NCI-H510A treated with DMSO at 0.1 percent for 48 hours (cell line): Measurements from ENCODE around the gene TRIM17.

Experiments
- DNase-seq: peaks from one replicate; lab custom pipeline; 2025; lab: John Stamatoyannopoulos, UW

The TRIM17 gene

DNA sequence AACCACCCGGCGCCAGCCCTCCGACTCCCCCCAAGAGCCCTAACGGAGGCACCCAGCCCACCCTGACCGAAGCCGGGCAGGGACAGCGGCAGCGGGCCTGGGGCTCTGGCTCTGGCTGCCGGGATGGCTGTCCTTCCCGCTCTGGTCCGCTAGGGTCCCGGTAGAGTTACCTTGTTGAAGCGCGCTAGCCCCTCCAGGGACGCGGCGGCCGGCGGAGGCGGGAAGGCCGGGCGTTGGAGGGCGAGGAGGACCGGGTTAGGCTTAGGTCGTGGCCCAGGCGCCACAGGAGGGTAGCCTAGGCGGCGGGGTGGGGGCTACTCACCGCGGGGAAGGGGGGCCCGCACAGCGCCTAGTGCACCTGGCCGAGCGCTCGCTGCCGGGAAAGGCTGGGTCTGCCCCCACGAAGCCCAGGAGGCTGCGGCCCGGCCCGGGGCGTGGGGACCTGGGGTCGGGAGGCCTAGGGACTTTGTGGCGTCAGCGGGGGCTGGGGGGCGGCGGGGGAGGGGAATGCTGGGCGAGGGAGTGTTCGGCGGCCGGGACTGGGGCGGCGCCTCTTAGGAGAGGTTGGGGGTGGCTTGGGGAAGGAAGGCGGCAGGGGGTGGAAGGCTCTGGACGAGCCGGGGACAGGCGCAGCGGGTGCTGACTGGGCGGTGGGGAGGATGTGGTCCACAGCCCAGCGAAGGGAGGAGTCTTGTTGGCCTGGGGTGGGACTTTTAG lies at the start of gene TRIM17:
TRIM17 (minus strand) TSS at position 645 of the 717 bp plus-strand sequence. CDS start 1,789 bp downstream, outside the sequence.
- peak; percentile 25 for DNase-seq

- DNase-seq = no peak
Measured at GRCh38 chr1:228465571-228466146, 49.0 kb upstream of the TRIM17 start.

GRCh38 chr1:228465141-228465540 lies 48.5 kb upstream of the TRIM17 start:
- no peak for DNase-seq

DNA sequence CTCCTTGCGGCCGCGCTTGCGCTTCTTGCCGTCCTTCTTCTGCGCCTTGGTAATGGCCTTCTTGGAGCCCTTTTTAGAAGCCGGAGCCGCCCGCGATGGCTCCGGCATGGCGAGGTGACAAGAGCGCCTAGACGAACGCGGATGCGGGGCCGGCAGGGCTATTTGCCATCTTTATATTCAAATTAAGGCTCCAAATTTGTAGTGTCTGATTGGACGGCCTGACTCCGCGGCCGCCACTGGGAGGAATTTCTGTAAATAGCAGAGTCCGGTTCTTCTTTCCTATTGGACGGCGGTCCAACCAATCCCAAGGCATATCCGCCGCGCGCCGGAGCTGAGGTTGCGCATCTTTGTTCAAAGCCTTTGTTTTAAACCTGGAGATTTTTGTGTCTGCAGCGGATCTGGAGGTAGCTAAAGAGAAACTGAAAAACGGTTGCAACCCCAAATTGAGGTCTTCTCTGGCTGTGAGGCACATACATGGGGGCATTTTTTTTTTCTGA lies 47.9 kb upstream of the TRIM17 start:
- peak; percentile 95 for DNase-seq

DNA sequence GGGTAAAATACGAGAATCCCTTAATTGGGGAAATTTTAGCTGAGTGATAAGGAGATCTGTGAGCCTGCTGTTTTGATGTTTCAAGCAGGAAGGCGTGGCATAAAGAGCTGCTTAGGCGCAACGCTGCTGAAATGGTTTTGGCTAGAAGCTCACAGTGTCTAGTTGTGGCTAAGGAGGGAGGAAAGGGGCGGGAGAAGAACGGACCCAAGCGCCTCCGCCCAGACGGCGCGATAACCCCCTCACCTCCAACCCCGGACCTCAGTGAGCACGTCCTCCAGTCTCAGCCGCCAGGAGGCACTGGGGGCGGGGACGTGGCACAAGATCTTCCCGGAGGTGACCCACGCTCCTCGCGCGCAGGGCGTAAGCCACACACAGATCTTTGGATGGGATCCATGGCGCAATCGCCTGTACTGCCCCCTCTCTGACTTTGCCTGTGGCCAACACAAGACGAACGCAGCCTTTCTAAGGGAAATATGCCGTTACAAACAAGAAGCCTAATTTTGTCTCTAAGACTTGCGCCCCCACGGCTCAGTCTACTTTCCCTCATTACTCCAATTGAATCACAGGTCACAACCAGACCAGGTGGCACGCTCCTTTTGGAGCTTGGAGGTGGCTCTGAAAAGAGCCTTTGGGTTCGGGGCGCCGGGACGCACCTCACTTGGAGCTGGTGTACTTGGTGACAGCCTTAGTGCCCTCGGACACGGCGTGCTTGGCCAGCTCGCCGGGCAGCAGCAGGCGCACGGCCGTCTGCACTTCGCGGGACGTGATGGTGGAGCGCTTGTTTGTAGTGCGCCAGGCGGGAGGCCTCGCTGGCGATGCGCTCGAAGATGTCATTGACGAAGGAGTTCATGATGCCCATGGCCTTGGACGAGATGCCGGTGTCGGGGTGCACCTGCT lies 47.1 kb upstream of the TRIM17 start:
- peak; percentile 61 for DNase-seq

DNA sequence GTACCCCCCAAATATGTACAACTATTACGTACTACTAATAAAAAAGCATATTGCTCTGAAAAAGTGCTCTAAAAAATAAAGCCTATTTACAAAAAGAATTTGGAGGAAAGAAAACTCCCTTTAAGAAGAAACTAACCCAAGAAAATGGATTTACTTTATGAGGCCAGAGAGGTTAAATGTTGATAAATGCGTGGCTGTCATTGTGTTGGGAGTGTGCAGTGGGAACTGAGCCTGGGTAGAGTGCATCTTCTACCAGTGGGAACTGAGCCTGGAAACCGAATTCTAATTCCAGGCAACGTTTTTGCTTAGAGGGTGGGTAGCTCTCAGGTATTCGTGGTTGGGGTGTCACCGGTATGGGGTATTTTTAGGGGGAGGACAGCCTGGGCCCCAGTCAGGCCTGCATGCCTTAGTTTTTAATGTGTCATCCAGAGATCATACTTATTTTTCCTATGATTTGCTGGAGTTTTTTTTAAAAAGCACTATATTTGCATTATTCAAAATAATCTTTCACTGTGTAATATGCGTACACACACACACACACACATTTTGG lies 46.4 kb upstream of the TRIM17 start:
- DNase-seq = no peak

DNA sequence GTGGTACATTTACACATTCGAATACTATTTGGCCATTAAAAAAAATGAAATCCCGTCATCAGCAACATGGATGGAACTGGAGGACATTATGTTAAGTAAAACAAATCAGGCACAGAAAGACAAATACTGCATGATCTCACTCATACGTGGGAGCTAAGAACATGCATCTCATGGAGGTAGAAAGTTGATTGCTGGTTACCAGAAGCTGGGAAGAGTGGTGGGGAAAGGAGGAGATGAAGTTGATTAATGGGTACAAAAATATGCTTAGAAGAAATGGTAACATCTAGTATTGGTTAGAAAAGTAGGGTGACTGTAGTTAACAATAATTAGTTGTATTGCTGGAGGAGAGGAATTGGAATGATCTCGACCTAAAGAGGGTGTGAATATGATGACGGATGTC lies 45.9 kb upstream of the TRIM17 start:
- DNase-seq = no peak

- no peak for DNase-seq
Measured at GRCh38 chr1:228460821-228461220, 44.2 kb upstream of the TRIM17 start.

GRCh38 chr1:228459091-228459993 lies 42.7 kb upstream of the TRIM17 start:
- peak; percentile 52 for DNase-seq

DNA sequence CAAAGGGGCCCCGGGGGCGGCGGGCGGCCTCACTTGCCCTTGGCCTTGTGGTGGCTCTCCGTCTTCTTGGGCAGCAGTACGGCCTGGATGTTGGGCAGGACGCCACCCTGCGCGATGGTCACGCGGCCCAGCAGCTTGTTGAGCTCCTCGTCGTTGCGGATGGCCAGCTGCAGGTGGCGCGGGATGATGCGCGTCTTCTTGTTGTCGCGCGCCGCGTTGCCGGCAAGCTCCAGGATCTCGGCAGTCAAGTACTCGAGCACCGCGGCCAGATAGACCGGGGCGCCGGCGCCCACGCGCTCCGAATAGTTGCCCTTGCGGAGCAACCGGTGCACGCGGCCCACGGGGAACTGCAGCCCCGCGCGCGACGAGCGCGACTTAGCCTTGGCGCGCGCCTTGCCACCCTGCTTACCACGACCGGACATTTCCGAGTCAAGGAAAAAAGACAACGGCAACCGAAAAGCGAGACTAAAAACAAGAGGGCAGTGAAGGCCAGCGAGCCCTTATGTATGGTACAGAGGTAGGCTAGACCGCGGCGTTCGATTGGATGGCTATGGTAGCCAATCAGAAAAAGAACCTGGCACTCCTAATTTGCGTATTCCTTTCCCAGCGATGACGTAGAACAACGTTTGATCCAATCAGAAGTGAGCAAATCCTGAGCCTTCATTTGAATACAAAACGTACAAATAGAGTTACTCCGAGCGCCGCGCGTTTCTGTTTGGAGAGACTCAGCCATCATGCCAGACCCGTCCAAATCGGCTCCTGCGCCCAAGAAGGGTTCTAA lies 40.9 kb upstream of the TRIM17 start:
- DNase-seq = peak; percentile 96

GRCh38 chr1:228457017-228457395 lies 40.3 kb upstream of the TRIM17 start:
- no peak for DNase-seq

- DNase-seq = no peak
Measured at GRCh38 chr1:228456252-228457016, 39.8 kb upstream of the TRIM17 start.

- no peak for DNase-seq
Measured at GRCh38 chr1:228455715-228456114, 39.1 kb upstream of the TRIM17 start.

- no peak for DNase-seq
Measured at GRCh38 chr1:228454238-228454637, 37.6 kb upstream of the TRIM17 start.

DNA sequence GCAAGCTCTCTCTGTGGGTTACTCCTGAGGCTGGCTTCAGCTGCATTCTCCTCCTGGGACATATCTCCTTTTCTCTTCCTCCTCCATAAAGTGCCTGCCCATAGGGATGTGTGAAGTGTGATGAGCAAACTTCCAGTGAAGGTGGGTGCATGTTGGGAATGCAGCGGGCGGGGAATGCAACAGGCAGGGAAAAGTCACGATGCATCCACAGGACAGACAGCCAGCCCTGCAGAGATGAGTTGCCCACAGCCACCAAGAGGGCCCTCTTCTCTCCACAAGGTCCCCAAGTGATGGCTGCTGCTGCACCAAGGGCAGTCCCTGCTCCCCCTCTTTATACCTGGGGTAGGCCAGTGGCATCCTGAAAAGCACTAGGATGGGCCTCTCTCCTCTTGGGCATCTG lies 37.0 kb upstream of the TRIM17 start:
- DNase-seq = no peak

DNA sequence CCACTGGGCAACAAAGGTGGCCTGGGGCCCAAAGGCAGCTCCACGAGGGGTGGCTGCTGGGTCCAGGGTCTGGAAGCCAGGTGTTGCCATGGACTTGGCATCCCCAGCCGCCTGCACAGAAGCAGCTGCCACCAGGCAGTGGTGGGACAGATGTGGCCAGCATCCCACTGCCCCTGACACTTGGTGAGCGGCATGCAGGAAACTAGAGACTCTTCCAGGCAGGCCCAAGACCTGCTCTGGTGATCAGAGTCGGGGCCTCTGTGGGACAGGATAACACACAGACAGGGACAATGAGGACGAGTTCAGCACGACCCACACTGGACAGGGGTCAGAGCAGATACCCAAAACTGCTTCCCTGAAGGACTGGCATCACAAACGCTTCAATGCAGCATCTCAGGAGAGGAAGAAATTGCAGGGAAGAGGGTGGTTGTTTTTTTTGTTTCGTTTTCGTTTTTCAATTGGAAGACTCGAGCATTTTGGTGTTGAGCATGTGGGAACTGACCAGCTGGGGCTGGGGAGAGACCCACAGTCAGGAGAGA lies 36.4 kb upstream of the TRIM17 start:
- no peak for DNase-seq

GRCh38 chr1:228452194-228453021 lies 35.7 kb upstream of the TRIM17 start:
- DNase-seq = no peak

GRCh38 chr1:228450200-228450599 lies 33.5 kb upstream of the TRIM17 start:
- DNase-seq = no peak

GRCh38 chr1:228448372-228448771 lies 31.7 kb upstream of the TRIM17 start:
- DNase-seq = no peak
